IPS-18c (cell line): Measurements from ENCODE around the gene ASPA.

ENCODE experiments used
- H3K4me3 ChIP-seq: 2 replicates; pipeline ENCODE4 v1.7.0; 2013; ENCODE audit warnings: low read depth, mild to moderate bottlenecking, low read length, moderate library complexity; ENCODE audit not compliant: insufficient read depth
- H3K9me3 ChIP-seq: one replicate; pipeline ENCODE4 v1.6.1; 2013; ENCODE audit warnings: mild to moderate bottlenecking, low read length, moderate library complexity; ENCODE audit not compliant: control insufficient read depth, insufficient read depth

Gene ASPA

DNA sequence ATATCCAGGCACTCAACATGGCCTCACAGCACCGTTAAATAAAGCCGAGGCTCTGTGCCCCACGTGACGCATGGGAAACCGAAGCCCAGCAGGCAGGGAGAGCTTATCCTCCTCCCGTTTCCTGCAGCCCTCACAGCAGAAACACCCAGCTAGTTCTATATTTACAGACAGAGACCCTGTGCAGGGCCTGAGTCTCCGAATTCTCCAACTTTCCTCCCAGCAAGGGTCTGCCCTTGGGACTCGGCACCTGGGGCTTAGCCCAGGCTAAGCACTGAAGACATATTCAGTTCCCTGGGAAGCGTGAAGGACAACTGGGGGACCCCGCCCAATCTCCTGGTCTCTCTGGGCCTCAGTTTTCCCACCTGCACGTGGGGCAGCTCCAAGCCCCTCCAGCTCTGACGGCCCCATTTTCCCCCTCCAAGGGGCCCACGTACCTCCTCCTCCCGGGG lies 52.6 kb downstream of the ASPA start:
- no peak overlapping the region for H3K4me3 ChIP-seq

DNA sequence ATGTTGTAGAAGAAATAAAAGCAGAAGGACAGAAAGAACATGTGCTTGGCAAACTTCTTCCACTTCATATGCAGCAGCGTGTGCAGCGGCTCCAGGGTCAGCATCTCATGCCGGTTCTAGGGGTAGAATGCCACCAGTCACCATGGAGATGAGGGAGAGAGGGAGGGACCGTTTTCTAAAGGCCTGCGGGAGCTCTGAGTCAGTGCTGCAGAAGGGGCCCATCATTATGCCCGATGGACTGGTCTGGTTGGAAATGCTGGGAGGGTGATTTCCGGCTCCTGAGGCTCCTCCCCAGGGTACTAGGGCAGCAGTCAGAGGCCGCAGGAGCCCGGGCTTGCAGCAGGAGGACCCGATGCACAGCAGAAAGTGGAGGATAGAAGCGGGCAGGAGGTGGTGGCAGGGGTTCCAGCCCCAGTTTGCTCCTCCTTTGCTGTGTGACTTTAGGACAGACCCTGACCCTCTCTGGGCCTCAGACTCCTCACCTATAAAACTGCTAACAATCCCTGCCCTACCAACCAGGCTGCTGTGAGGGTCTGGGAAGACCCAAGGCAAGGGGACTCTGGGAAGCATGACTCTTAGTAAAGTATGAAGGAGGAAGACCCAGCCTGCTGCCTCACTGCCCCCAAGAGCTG lies 53.2 kb downstream of the ASPA start:
- H3K9me3 ChIP-seq: no peaks in the 10 kb centered on the region
- no peak overlapping the region for H3K4me3 ChIP-seq

More for the DNA sequence above, 52.6 kb downstream of the ASPA start:
- no peaks in the 10 kb centered on the region for H3K9me3 ChIP-seq

- Histone ChIP-seq H3K9me3 (no peaks in the 10 kb centered on the region), H3K4me3 (no peak overlapping the region; the same call in 1 of the 2 replicates)
These were observed 54.3 kb downstream of the ASPA start for GRCh38 chr17:3529817-3530741.

DNA sequence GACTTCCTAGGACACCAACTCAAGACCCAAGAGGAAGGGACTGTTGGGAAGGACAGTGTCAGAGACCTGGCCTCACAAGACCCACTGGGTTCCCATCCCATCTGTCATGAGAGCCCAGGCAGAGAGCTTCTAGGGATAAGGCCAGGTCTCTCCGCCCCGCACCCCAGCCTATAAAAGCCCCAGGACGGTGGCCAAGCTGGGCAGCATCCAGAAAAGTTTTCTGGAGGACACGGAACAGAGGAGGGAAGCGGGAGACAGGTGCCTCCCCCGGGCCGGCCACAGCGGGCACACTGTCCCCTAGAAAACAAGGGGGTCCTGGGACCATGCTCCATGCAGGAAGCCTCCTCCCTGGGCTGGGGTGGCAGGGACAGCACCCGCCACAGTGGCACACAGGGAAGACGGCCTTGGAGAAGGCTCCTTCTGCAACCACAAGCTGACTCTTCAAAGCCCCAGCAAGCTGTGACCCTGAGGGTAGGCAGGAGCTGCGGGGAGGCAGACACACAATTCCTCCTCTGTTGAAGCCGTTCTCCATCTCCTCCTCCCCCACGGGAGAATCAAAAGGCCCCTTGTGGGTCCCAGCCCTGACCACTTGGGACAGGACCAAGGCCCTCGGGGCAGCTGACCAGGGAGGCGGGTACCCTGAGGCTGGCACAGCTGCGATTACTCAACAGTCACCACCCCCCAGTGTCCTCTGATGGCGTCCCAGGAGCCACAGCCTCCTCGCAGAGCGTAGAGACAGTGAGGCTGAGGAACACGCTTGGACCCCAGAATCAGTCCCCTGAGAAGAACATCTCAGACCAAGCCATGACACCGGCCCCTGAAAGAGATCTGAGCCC lies 55.7 kb downstream of the ASPA start:
- Histone ChIP-seq H3K9me3 (no peaks in the 10 kb centered on the region), H3K4me3 (no peak overlapping the region)

- no peaks in the 10 kb centered on the region for H3K9me3 ChIP-seq
- H3K4me3 ChIP-seq: no peak overlapping the region
These were observed 56.5 kb downstream of the ASPA start for GRCh38 chr17:3532106-3532858.

DNA sequence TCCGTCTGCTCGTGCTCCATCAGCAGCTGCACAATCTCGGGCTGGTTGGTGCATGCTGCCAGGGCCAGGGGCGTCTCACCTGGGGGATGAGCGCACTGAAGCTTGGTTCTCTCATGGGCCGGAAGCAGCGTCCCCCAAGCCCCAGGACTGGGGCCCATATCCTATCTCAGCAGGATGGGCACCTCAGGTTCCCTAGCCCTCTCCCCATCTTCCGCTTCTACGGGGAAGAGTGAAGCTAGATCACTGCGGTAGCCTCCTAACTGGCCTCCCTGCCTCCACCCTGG lies 57.0 kb downstream of the ASPA start:
- Histone ChIP-seq H3K4me3 (no peak overlapping the region), H3K9me3 (no peaks in the 10 kb centered on the region)

- H3K9me3 ChIP-seq: no peaks in the 10 kb centered on the region
- no peak overlapping the region for H3K4me3 ChIP-seq
These were observed 58.0 kb downstream of the ASPA start for GRCh38 chr17:3533752-3534151.

GRCh38 chr17:3534881-3535252 lies 59.1 kb downstream of the ASPA start:
- no peaks in the 10 kb centered on the region for H3K9me3 ChIP-seq
- no peak overlapping the region for H3K4me3 ChIP-seq

DNA sequence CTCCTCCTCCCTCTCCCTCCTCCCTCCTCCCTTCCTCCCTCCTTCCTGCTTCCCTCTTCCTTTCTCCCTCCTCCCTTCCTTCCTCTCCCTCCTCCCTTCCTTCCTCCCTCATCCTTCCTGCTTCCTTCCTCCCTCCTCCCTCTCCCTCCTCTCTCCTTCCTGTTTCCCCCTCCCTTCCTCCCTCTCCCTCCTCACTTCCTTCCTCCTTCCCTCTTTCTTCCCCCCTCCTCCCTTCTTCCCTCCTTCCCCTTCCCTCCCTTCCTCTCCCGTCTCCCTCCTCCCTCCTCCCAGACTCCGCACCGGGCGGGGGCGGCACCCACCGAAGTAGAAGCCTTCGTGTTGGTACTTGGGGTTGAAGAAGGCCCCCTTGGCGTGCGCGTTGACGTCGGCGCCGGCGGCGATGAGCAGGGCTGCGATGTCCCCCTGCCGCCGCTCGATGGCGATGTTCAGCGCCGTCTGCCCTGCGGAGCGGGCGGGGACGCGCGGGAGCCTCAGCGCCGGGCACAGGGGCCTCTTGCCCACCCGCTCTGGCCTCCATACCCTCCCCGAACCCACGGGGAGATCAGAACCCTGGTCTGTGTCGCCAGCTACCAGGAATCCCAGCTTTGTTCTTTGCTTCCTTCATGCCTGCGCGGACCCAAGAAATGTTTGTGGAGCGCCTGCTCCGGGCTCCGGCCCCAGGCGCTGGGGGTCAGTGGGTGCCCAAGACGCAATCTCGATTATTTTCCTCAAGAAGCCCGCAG lies 59.6 kb downstream of the ASPA start:
- H3K4me3 ChIP-seq: peak overlapping the region; percentile 51

GRCh38 chr17:3536716-3537115 lies 60.9 kb downstream of the ASPA start:
- H3K4me3 ChIP-seq: no peak overlapping the region
- H3K9me3 ChIP-seq: no peaks in the 10 kb centered on the region

More for the DNA sequence above, 59.6 kb downstream of the ASPA start:
- no peaks in the 10 kb centered on the region for H3K9me3 ChIP-seq

DNA sequence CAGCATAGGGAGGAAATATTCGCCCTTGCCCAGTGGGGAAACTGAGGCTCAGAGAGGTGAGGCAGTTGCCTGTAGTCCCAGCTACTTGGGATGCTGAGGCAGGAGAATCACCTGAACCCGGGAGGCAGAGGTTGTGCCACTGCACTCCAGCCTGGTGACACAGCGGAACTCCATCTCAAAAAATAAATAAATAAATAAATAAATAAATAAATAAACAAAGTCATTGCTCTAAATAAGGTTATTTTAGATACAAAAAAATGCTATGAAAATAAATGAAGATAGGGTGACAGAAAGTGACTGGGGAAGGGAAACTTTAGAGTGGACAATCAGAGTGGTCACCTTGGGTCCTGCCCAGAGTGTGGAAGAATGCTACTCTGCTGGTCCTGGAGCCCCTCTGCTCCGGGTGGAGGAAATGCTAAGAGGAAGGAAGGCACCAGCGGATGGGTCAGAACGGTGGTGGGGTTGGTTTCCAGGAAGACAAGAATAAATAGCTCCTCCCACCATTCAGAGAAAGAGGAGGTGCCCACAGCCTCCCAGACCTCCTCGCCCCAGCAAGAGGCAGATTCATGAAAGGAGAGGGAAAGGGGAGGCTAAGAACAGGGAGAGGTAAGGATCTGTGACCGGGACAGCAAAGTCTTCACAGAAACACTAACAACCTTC lies 64.2 kb downstream of the ASPA start:
- no peak overlapping the region for H3K4me3 ChIP-seq
- no peaks in the 10 kb centered on the region for H3K9me3 ChIP-seq

- Histone ChIP-seq H3K4me3 (no peak overlapping the region), H3K9me3 (no peaks in the 10 kb centered on the region)
These were observed 66.8 kb downstream of the ASPA start for GRCh38 chr17:3542410-3543088.

DNA sequence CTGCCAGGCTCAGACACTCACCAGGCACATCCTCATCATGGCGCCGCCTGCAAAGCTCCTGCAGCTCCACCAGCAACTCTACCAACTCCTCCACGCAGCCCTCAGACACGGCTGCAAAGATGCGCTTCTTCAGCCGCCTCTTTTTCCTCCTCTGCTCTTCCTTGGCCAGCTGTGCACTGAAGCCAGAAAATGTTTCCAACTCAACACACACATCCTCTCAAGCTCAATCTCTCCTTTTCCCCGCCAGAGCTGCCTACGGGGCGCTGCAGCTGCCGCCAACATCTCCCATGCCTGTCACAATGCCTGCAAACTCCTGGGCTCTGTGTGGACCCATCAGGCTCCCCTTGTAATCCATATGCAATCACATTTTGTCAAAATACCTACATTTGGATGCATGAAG lies 67.7 kb downstream of the ASPA start:
- no peak overlapping the region for H3K4me3 ChIP-seq
- no peaks in the 10 kb centered on the region for H3K9me3 ChIP-seq

DNA sequence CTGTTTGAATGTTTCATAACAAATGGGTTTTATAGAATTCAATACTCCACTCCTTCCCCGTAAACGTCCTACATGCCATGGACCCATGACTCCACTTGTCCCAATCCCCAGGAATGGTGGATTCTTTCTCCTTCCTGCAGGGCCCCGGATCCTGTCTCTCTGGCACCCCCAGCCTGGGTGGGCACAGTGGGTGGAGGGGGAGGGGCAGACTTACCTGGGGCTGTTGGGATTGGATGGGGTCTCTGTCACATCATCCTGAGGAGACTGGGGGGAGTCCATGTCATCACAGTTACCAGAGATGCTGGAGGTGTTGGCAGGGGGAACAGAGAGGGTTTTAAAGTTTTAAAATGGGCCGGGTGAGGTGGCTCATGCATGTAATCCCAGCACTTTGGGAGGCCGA lies 68.6 kb downstream of the ASPA start:
- Histone ChIP-seq H3K4me3 (no peak overlapping the region), H3K9me3 (no peaks in the 10 kb centered on the region)

- no peak overlapping the region for H3K4me3 ChIP-seq
These were observed 69.4 kb downstream of the ASPA start for GRCh38 chr17:3545151-3545550.

DNA sequence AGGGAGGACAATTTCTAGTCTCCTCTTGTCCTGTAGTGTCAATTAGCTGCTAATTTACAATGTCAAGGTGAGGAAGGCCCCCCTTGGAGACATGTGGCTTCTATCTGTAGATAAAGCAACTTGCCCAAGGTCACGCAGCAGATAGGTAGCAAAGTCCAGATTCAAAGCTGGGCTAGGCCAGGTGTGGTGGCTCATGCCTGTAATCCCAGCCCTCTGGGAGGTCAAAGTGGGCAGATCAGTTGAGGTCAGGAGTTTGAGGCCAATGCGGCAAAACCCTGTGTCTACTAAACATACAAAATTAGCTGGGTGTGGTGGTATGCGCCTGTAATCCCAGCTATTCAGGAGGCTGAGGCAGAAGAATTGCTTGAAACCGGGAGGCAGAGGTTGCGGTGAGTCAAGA lies 70.7 kb downstream of the ASPA start:
- Histone ChIP-seq H3K9me3 (no peaks in the 10 kb centered on the region), H3K4me3 (no peak overlapping the region)

More at GRCh38 chr17:3545151-3545550, 69.4 kb downstream of the ASPA start:
- H3K9me3 ChIP-seq: no peaks in the 10 kb centered on the region
